GM18909 (cell line): Measurements from ENCODE around the gene MACROH2A1.
A peak's percentile ranks its signal among the peaks of the same experiment; 100 is the strongest.

ENCODE experiments used
- ATAC-seq: cut with Tn5 transposase; IDR thresholded peaks from one replicate; pipeline ENCODE4 v1.9.1; 2021; ENCODE audit warnings: mild to moderate bottlenecking; ENCODE audit not compliant: unreplicated experiment, poor library complexity

Gene MACROH2A1

GRCh38 chr5:135399794-135400542 lies 937 bp upstream of the MACROH2A1 start:
- no peak for ATAC-seq

DNA sequence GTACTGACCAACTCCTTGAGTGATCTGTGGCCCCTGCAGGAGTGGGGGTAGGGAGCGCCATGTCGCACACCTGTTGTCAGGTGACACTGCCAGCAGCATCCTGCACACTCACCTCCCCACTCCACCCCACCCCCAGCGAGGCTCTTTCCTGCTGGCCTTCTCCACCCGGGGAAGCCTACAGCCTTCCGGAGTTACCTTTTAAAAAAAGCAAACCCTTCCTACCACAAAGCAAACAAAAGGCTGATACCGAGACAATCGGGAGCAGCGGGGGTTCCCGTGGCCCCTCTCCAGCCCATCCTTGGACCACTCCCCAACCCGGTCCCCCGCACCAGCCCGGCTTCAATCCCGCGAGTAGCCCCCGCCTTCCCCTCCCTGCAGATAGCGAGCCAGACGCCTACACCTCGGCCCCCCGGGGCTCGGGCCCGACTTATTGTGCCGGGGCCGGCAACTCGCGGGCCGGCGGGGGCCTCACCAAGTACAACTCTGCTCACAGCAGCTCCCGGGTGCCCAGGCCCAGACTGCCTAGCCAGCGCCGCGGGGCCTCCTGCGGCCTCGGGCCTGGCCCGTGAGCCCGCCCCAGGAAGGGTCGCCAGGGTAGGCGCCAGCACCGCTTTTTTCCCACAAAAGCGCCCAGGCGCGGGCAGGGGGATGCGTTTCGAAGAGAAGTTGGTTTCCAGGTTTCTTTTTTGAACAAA lies 724 bp downstream of the MACROH2A1 start:
- ATAC-seq = peak; percentile 38

DNA sequence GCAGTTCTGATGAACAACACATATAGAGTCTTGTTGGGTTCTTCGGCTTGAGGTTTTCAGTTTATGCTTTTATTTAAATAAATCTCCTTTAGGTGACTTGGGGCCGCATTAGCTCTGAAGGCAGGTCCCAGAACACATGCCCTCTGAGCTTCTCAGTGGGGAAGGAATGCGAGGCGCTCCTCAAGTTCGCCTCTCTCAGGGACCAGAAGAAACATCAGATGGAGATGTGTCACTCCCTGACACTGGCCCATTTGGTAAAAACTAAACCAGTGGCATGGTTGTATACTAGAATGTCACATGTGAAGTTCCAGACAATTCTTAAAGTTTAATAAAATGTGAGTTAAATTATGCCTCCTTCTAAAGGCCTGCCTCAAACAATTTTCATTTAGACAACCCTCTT lies 1.9 kb downstream of the MACROH2A1 start:
- no peak for ATAC-seq

- no peak for ATAC-seq
Observed at GRCh38 chr5:135396459-135397055, 2.5 kb downstream of the MACROH2A1 start.

DNA sequence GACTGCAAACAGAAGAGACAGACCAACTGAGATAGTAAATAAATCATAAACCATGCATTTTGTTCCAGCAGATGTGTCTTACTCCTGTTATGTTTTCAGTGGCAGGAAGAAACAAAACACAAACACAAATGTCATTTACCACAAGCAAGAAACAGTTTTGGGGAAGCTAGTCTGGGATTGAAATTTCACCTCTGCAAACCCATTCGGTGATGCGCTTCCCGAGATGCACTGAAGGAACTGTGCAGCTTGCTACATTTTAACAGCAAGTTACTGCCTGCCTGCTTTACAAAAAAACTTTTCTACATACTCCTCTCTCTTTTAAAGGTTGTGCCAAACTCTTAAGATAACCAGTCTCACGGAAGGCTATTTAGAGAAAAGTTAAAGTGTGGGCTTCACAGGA lies 3.2 kb downstream of the MACROH2A1 start:
- no peak for ATAC-seq

- no peak for ATAC-seq
Observed at GRCh38 chr5:135395451-135395850, 3.6 kb downstream of the MACROH2A1 start.

DNA sequence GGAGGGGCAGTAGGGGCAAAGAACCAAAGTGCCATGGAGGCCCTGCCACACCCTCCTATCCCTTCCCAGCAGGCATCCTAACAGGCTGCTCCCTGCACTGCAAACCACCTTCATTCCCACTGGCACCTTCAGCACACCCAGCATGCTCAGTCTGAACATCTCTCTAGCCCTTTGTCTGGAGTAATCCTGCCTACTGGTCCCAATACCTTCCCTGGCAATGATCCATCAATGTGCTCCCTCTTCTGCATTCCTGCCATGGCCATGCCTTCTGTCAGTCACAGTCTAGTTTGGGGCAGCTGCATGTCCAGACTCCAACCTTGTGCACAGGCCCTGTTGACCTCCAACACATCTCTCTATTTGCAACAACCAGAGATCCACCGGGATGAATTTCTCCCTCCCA lies 4.9 kb downstream of the MACROH2A1 start:
- ATAC-seq = no peak

DNA sequence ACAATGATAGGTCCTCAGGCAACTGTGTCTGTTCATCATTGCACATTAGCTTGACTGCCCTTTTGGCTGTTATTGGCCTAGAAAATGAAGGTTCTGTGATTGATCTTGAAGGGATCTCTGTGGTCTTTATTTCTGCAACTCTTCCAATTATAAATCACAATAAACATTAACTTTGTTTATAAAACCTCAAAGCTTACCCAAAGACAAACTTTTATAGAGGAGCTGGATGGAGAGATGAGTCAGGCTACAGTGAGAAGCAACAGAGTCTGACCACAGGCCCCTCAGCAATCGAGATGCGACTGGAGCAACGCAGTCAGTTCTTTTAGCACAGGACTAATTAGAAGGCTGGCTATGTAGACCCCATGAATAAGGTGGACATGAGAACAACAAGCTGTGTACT lies 5.3 kb downstream of the MACROH2A1 start:
- ATAC-seq = no peak

- no peak for ATAC-seq
Observed at GRCh38 chr5:135393229-135393628, 5.8 kb downstream of the MACROH2A1 start.

GRCh38 chr5:135392256-135392655 lies 6.8 kb downstream of the MACROH2A1 start:
- no peak for ATAC-seq

- no peak for ATAC-seq
Observed at GRCh38 chr5:135391869-135392255, 7.2 kb downstream of the MACROH2A1 start.

DNA sequence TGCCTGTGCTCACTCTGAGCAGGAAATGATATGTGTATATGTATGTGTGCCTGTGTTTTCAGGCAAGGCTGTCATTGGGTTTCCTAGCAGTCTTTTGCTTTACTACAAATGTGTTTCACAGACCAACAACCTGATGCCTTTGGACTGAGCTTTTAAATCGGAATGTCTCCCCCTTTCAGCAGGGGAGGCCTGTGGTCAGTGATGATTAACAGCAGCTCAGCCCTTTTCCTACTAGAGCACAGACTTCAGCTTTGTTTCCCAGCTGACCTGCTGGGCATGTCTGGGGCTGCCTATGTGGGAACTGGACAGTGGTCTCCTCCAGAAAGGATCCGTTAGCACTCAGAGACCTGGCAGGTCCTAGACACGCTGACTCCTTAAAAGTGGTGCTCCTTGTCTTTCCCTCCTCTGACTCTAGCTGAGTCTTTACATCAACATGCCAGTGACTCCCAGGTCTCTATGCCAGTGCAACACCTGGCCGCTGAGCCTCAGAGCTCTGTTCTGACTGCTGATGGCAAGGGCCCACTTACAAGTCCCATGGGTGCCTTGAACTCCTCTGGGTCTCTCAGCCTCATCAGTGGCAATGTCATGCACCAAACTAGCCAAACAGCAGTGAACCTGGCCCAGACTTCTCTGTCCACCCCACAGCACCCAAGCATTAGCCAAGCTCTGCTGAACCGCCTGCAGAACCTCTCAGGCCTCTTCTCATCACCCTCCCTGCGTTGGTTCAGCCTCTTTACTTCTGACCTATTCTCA lies 7.7 kb downstream of the MACROH2A1 start:
- ATAC-seq = no peak

- ATAC-seq = no peak
Observed at GRCh38 chr5:135388860-135389435, 10.1 kb downstream of the MACROH2A1 start.

DNA sequence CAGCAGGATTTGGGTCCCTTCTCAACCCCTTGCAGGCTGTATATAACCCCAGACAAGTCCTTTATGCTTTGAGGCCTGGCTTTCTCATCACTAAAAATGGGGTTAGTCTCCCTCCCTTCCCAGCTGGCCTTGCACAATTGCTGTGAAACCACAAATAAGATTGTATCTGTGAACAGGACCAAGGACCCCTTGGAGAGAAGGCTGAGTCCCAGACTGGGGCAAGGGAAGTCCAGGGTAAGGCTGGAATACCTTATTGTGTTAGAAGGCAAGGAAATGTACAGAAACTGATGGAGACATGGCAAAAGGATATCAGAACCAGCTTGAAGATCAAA lies 11.4 kb downstream of the MACROH2A1 start:
- ATAC-seq = no peak

DNA sequence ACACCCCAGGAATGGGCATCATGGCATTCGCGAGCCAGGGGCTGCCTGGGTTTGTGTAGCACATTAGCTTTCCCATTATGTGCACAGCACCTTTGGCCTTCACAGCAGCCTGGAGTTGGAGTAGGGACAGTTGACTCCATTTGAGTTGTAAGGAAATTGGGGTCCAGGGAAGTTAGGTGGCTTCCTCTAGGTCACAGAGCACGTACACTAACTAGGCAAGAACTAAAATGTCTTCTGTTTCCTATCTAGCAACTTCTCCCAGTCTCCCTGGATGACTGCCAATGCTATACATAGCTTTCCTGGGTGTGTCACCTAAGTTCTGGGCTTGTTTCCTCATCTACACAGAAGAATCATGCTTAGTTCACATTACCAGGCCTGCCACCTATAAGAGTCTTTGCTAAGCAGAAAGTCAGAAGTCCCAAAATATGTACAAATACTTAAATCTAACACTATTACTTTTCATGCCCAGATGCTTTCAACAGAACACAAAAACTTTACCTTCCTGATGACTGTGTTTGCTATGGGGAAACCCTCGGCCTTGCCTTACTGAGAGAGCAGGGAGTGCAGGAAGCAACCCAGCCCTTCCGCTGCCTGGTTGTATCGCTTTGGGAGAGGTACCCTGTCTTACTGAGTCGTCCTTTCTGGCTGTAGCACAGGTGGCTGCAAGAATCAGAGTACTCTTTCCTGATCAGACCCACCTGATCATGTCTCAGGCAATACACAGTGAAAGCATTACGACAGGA lies 12.0 kb downstream of the MACROH2A1 start:
- no peak for ATAC-seq

GRCh38 chr5:135386096-135386495 lies 12.9 kb downstream of the MACROH2A1 start:
- no peak for ATAC-seq

DNA sequence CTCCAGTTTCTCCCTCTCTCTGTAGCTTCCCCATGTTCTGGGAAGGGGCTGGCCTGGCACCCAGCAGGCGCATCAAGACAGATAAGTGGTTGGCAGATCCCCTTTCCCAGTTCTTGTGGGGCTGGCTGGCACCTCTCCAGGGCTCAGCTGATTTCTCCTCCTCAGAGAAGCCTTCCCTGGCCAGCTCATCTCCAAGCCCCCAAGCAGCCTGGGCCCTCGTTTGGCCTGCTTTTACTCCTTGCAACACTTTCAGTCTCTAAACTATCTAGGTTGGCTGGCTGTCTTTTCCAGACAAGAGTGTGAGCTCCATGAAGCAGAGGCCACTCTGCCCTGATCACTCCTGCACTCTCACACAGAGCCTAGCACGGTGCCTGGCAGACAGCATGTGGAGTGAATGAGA lies 13.5 kb downstream of the MACROH2A1 start:
- no peak for ATAC-seq

DNA sequence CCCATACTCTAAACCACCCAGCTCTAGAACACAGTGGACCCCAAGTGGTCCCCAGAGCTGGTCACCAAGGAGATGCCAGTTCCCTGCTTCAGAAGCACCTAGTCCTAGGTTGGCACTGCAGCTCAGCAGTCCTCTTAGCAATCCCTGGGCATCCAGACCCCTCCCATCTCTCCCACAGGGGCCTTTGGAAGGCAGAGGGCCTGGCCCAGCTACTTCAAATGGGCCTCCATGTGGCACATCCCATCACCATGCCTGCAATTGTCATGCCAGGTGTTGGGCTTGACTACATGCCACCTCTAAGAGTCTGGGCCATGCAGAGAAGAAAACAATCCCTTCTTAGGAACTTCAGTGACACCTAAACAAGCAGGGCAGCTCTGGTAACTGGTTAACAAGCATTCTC lies 14.1 kb downstream of the MACROH2A1 start:
- no peak for ATAC-seq

GRCh38 chr5:135383803-135384495 lies 15.1 kb downstream of the MACROH2A1 start:
- ATAC-seq = no peak
